Hypothalamus (tissue), 51 donors: ENCODE results near the gene PPP1R15B.
"Not testable (repeated sequence)": the region's sequence is repeated elsewhere in the genome, so short reads cannot be mapped to it uniquely, and the experiment has no call there.

Experiments used
- DNase-seq, 51 donors: peaks; one replicate each; lab custom pipeline; 2025; lab: John Stamatoyannopoulos, UW

Gene PPP1R15B

GRCh38 chr1:204422061-204422705 lies 10.6 kb upstream of the PPP1R15B start:
- DNase-seq = not testable (repeated sequence)

GRCh38 chr1:204421441-204421840 lies 9.8 kb upstream of the PPP1R15B start:
- no peak for DNase-seq

- DNase-seq = no peak
These were observed 8.7 kb upstream of the PPP1R15B start for GRCh38 chr1:204420039-204421004.

GRCh38 chr1:204419064-204419403 lies 7.4 kb upstream of the PPP1R15B start:
- no peak for DNase-seq

- DNase-seq = no peak
These were observed 6.8 kb upstream of the PPP1R15B start for GRCh38 chr1:204418174-204419063.

GRCh38 chr1:204417074-204417997 lies 5.7 kb upstream of the PPP1R15B start:
- DNase-seq = peak in 13 of 51 donors; percentile 4 to 45 (median 15)

- no peak for DNase-seq
These were observed 5.0 kb upstream of the PPP1R15B start for GRCh38 chr1:204416589-204417073.

- no peak for DNase-seq
These were observed 3.7 kb upstream of the PPP1R15B start for GRCh38 chr1:204415351-204415750.

GRCh38 chr1:204414016-204414415 lies 2.4 kb upstream of the PPP1R15B start:
- DNase-seq = no peak

GRCh38 chr1:204413170-204413535 lies 1.5 kb upstream of the PPP1R15B start:
- DNase-seq = no peak

GRCh38 chr1:204410688-204411450 lies 748 bp downstream of the PPP1R15B start:
- peak in 24 of 51 donors; percentile 23 to 79 (median 48) for DNase-seq

GRCh38 chr1:204409836-204410687 lies 1.6 kb downstream of the PPP1R15B start:
- peak in 4 of 51 donors; percentile 25 to 42 (median 34) for DNase-seq

GRCh38 chr1:204409123-204409522 lies 2.5 kb downstream of the PPP1R15B start:
- DNase-seq = no peak

GRCh38 chr1:204408602-204409001 lies 3.0 kb downstream of the PPP1R15B start:
- DNase-seq = no peak

GRCh38 chr1:204408074-204408507 lies 3.5 kb downstream of the PPP1R15B start:
- peak in 31 of 51 donors; percentile 17 to 74 (median 47) for DNase-seq

GRCh38 chr1:204407295-204407971 lies 4.2 kb downstream of the PPP1R15B start:
- DNase-seq = no peak

GRCh38 chr1:204406621-204407020 lies 5.0 kb downstream of the PPP1R15B start:
- DNase-seq = no peak
